Endothelial cell (in vitro differentiated cells): ENCODE measurements around the gene TUG1. TPM values are rescaled to one million over a fixed set of nuclear protein-coding genes. Genes with fewer than 3 reads are reported as not detected.
A peak's percentile ranks its signal among the peaks of the same experiment; 100 is the strongest.

Experiments used
- DNase-seq: peaks from one replicate; pipeline ENCODE4 v3.0.0; 2021; ENCODE audit warnings: low spot score
- H3K27ac Mint-ChIP-seq: one replicate; pipeline ENCODE4 v1.8.0; 2021; ENCODE audit warnings: mixed read lengths, inconsistent platforms; ENCODE audit not compliant: unreplicated experiment
- H3K27me3 Mint-ChIP-seq: one replicate; pipeline ENCODE4 v1.8.0; 2021; ENCODE audit warnings: mild to moderate bottlenecking, moderate library complexity, mixed read lengths, inconsistent platforms; ENCODE audit not compliant: unreplicated experiment
- H3K36me3 Mint-ChIP-seq: one replicate; pipeline ENCODE4 v1.8.0; 2021; ENCODE audit warnings: mild to moderate bottlenecking, low read depth, mixed read lengths, inconsistent platforms; ENCODE audit not compliant: unreplicated experiment
- H3K4me1 Mint-ChIP-seq: one replicate; pipeline ENCODE4 v1.8.0; 2021; ENCODE audit warnings: mild to moderate bottlenecking, mixed read lengths, inconsistent platforms; ENCODE audit not compliant: unreplicated experiment
- H3K4me3 Mint-ChIP-seq: one replicate; pipeline ENCODE4 v1.8.0; 2021; ENCODE audit warnings: mild to moderate bottlenecking, mixed read lengths, inconsistent platforms; ENCODE audit not compliant: unreplicated experiment
- H3K9me3 Mint-ChIP-seq: one replicate; pipeline ENCODE4 v1.8.0; 2021; ENCODE audit warnings: mixed read lengths, inconsistent platforms; ENCODE audit not compliant: unreplicated experiment
- long read RNA-seq: library from polyadenylated mRNA; unstranded; transcript quantifications from one replicate; pipeline ENCODE4 v2.0.0, GENCODE V29; 2020; ENCODE audit not compliant: unreplicated experiment
- total RNA-seq: library from RNA; stranded (reverse); fragmentation: NEBNext Ultra II Directional; extraction: Animal tissue kit (Norgen Biotek cat#: 25700); gene quantifications from one replicate; pipeline ENCODE4 v1.2.1, GENCODE V29; 2021; ENCODE audit not compliant: unreplicated experiment
- TF ChIP-seq, protein P1 (sequence below): fragments of 200-600 bp; sonication (generic); IDR thresholded peaks from one replicate; pipeline ENCODE4 v1.5.0; 2021; ENCODE audit warnings: antibody characterized with exemption; ENCODE audit not compliant: unreplicated experiment

Gene TUG1
- total RNA-seq = 155 TPM
- long read RNA-seq, full-length matches to known transcripts = 3 of 10 reads
- long read RNA-seq, partial matches to known transcripts = 0 of 10 reads
- long read RNA-seq, other reads (novel, unspliced or antisense) = 7 of 10 reads

GRCh38 chr22:30968924-30969531 lies at the start of gene TUG1:
TSS of gene TUG1 (plus strand) at chr22:30969265.
- Mint-ChIP-seq H3K4me1 (peaks cover 57% of the 10 kb centered on the region), H3K27me3 (peaks cover 12% of the 10 kb centered on the region), H3K9me3 (no peaks in the 10 kb centered on the region), H3K27ac (peak within 1 kb of the TSS; percentile 95), H3K4me3 (peak within 1 kb of the TSS; percentile 96), H3K36me3 (peaks cover 39% of the 10 kb centered on the region)
- TF ChIP-seq, protein P1, sequence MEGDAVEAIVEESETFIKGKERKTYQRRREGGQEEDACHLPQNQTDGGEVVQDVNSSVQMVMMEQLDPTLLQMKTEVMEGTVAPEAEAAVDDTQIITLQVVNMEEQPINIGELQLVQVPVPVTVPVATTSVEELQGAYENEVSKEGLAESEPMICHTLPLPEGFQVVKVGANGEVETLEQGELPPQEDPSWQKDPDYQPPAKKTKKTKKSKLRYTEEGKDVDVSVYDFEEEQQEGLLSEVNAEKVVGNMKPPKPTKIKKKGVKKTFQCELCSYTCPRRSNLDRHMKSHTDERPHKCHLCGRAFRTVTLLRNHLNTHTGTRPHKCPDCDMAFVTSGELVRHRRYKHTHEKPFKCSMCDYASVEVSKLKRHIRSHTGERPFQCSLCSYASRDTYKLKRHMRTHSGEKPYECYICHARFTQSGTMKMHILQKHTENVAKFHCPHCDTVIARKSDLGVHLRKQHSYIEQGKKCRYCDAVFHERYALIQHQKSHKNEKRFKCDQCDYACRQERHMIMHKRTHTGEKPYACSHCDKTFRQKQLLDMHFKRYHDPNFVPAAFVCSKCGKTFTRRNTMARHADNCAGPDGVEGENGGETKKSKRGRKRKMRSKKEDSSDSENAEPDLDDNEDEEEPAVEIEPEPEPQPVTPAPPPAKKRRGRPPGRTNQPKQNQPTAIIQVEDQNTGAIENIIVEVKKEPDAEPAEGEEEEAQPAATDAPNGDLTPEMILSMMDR = no peak
- peak; percentile 95 for DNase-seq

DNA sequence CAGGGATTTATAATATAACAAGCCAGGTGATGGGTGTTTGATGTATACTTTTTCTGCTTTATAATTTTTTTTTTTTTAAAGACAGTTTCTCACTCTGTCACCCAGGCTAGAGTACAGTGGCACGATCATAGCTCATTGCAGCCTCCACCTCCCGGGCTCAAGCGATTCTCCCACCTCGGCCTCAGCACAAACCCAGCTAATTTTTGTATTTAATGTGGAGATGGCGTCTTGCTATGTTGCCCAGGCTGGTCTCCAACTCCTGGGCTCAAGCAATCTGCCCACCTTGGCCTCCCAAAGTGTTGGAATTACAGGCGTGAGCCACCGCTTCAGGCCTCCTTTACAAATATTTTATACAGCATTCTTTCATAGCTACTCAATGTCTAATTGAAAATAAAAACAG lies 49.1 kb upstream of the TUG1 start:
- no peaks in the 10 kb centered on the region for H3K9me3 Mint-ChIP-seq
- TF ChIP-seq, protein P1 = no peak
- H3K27me3 Mint-ChIP-seq = peaks cover 3% of the 10 kb centered on the region
- peaks cover 19% of the 10 kb centered on the region for H3K36me3 Mint-ChIP-seq
- H3K4me1 Mint-ChIP-seq = peaks cover 15% of the 10 kb centered on the region
- H3K4me3 Mint-ChIP-seq = no peak overlapping the region
- DNase-seq = no peak
- H3K27ac Mint-ChIP-seq = no peak overlapping the region

DNA sequence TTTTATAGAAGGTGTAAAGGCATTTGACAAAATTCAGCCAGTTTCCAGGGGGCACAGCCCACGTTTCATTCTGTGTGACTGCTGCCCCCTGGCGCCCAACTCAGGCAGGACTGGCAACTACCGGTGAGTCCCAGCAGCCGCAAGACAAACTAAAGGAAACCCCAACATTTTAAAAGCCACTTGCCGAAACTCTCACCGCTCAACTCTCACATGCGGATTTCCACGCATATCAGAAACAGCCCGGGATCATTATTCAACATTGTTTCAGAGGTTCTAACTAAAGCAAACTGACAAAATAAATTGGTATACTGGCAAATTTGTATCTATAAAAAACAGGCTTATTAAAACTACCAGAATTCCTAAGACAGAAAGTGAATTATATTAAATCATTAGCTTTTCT lies 48.7 kb upstream of the TUG1 start:
- peaks cover 23% of the 10 kb centered on the region for H3K36me3 Mint-ChIP-seq
- peak; percentile 87 for DNase-seq
- H3K4me3 Mint-ChIP-seq = peak overlapping the region; percentile 4
- H3K27ac Mint-ChIP-seq = no peak overlapping the region
- peaks cover 15% of the 10 kb centered on the region for H3K4me1 Mint-ChIP-seq
- TF ChIP-seq, protein P1 = peak; percentile 95
- peaks cover 5% of the 10 kb centered on the region for H3K27me3 Mint-ChIP-seq
- no peaks in the 10 kb centered on the region for H3K9me3 Mint-ChIP-seq

DNA sequence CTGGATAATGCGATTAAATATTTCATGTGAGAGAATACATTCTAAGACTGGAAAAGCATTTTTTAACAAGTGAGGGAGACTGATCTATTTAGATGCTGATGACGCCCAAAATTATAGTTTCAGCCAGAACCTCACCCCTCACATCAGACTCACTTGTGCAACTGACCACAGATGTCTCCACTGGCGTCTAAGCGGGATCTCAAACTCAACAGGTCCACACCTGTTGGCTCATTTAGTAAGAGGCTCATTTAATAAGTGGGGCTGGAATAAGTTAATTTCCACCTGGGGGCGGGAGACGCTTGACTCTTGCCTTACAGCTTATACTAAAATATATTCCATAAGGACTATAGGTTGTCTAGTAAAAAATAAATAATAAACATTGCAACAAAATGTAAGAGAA lies 48.0 kb upstream of the TUG1 start:
- Mint-ChIP-seq H3K9me3 (no peaks in the 10 kb centered on the region), H3K27me3 (peaks cover 5% of the 10 kb centered on the region), H3K4me1 (peaks cover 15% of the 10 kb centered on the region), H3K27ac (peak overlapping the region; percentile 20), H3K4me3 (no peak overlapping the region), H3K36me3 (peaks cover 24% of the 10 kb centered on the region)
- TF ChIP-seq, protein P1 = no peak
- no peak for DNase-seq

GRCh38 chr22:30922151-30922611 lies 46.9 kb upstream of the TUG1 start:
- Mint-ChIP-seq H3K27ac (peak overlapping the region; percentile 26), H3K9me3 (no peaks in the 10 kb centered on the region), H3K4me3 (no peak overlapping the region), H3K27me3 (peaks cover 2% of the 10 kb centered on the region), H3K36me3 (peaks cover 27% of the 10 kb centered on the region), H3K4me1 (peaks cover 15% of the 10 kb centered on the region)
- TF ChIP-seq, protein P1 = no peak
- DNase-seq = no peak
